ENCODE data around the gene IFNL4. TPM values are rescaled to one million over a fixed set of nuclear protein-coding genes. Genes with fewer than 3 reads are reported as not detected.

Gene IFNL4
- total RNA-seq, 4 donors from 2014 or later, result not detected

GRCh38 chr19:39209196-39209595, 39.5 kb downstream of the IFNL4 start:
- no peak for TF ChIP-seq CTCF (IDR thresholded peaks at IDR 0.05; ENCODE audit: low read depth)

- TF ChIP-seq CTCF (IDR thresholded peaks at IDR 0.05; ENCODE audit: low read depth), result no peak
These were observed 40.4 kb downstream of the IFNL4 start for GRCh38 chr19:39208175-39208795.

DNA sequence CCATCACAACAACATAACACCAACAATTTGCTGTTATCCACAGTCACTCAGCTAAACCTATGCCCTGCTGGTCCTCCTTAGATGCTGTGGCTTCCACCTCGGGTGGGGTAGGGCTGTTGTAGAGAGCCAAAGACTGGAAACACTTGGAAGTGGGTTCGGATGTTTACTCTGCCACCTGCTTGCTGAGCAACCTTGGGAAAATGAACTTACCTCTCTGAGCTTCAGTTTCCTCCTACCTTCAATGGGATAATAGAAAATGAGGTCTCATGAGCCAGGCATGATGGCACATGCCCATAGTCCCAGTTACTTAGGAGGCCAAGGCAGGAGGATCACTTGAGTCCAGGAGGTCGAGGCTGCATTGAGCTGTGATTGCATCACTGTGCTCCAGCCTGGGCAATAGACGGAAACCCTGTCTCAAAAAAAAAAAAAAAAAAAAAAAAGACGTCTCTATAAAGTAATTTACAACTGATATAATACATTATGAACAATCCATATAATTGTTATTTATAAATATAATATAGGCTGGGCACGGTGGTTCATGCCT, 41.3 kb downstream of the IFNL4 start:
- no peak for TF ChIP-seq CTCF (IDR thresholded peaks at IDR 0.05; ENCODE audit: low read depth)

DNA sequence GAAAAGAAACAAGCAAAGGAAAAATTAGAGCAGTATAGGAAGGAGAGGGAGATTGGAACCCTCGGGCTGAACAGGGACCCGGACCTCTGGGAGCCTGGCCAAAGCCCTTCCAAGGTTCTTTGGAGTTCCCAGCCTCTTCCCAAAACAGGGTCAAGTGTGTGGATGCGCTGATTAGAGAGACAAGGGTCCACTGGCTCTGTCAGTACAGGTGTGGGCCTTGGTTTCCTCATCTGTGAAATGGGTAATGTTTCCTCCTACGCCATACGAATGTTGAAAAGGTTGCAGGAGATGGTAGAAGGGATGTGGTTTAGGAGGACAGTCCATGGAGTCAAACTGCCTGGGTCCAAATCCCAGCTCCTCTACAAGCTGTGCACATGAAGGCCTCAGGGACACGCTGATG, 42.5 kb downstream of the IFNL4 start:
- no peak for TF ChIP-seq CTCF (IDR thresholded peaks at IDR 0.05; ENCODE audit: low read depth)

- TF ChIP-seq CTCF (IDR thresholded peaks at IDR 0.05; ENCODE audit: low read depth), result no peak
These were observed 43.2 kb downstream of the IFNL4 start for GRCh38 chr19:39205449-39205764.

DNA sequence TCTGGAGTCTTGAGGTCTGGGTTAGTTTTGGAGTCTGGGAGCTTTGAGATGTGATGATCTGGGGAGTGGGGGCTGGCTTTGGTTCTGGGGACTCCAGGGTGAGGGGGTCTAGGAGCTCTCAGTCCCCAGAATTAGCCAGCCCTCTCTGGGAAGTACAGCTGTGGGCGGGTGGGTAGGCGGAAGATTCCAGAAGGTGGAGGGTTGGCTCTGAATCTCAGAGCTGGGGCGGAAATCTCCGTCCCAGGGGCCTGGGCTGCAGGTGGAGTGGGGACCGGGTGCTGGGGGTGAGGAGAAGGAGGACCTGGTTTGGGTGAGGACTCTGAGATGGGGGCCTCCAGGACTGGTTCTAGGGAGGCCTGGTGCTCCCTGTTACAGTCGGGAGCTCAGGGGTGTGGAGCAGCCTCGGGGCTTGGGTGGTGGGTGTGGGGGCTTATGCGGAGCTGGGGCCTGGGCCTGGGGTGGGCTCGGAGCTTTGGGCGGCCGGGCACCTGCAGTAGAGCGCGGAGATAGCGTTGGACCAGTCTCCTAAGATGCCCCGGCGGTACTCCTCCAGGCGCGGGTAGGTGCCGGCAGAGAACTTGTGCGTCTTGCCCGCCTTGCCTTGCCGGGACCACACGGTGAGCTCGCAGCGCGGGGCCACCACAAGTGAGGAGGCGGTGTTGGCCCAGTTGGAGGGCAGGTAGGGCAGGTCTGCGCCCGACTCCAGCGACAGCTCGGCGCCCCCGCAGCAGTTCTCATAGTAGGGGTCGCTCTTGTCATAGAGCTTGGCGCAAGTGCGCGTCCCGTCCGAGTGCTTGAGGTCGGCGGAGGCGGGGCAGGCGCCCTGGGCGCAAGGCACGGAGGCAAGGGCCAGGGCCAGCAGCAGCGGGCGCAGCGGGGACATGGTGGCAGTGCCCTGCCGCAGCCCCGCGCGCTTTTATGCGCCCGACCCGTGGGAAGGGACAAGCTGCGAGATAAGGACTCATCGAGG, 45.0 kb downstream of the IFNL4 start, which contains the start of gene SYCN:
Gene SYCN (minus strand): TSS at position 892 of the 970 bp plus-strand sequence. CDS start 9 bp downstream, at position 883.
- TF ChIP-seq CTCF (IDR thresholded peaks at IDR 0.05; ENCODE audit: low read depth), result no peak

DNA sequence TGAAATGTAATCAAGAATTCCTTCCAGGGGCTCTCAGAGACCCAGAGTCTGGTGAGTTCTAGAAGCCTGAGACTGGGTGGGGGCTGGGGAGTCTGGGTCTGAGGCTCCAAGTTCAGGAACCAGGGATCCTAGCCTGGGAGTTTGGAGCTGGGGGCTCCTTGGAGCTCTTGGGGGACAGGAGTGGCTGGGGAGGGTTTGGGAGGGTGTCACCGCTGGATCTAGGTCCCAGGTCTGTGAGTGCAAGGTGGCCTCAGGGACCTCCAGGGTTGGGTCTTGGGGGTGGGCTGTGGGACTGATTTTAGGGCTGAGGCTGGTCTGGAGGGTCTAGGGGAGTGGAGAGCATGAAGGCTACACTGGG, 45.7 kb downstream of the IFNL4 start:
- TF ChIP-seq CTCF (IDR thresholded peaks at IDR 0.05; ENCODE audit: low read depth), result no peak
